Mesendoderm (in vitro differentiated cells): Measurements from ENCODE around the gene BCCIP.

Source experiments
- DNase-seq: peaks from one replicate; pipeline ENCODE4 v3.0.0; 2013
- H2AK5ac ChIP-seq: 2 replicates; pipeline ENCODE4 v1.6.1; 2013; ENCODE audit warnings: low read length, inconsistent platforms
- H2BK120ac ChIP-seq: 2 replicates; pipeline ENCODE4 v1.6.1; 2013; ENCODE audit warnings: low read depth, mild to moderate bottlenecking, low read length, moderate library complexity, mixed read lengths
- H2BK15ac ChIP-seq: replicated peaks from 2 replicates; pipeline ENCODE4 v1.6.1; 2013; ENCODE audit warnings: low read depth, mild to moderate bottlenecking, moderate library complexity
- H2BK5ac ChIP-seq: 2 replicates; pipeline ENCODE4 v1.6.1; 2013; ENCODE audit warnings: low read length, inconsistent platforms
- H3K18ac ChIP-seq: 2 replicates; pipeline ENCODE4 v1.6.1; 2013; ENCODE audit warnings: mild to moderate bottlenecking, low read length, mixed read lengths
- H3K23ac ChIP-seq: one replicate; pipeline ENCODE4 v1.6.1; 2013; ENCODE audit warnings: low read length
- H3K27ac ChIP-seq: 2 replicates; pipeline ENCODE4 v1.5.1; 2013; ENCODE audit warnings: low read depth, mild to moderate bottlenecking, inconsistent platforms, low read length, moderate library complexity
- H3K27me3 ChIP-seq: 2 replicates; pipeline ENCODE4 v1.6.1; 2013; ENCODE audit warnings: low read length, control low read depth, mild to moderate bottlenecking, inconsistent platforms; ENCODE audit not compliant: insufficient read depth, poor library complexity
- H3K36me3 ChIP-seq: 2 replicates; pipeline ENCODE4 v1.6.1; 2013; ENCODE audit warnings: low read length, inconsistent platforms; ENCODE audit not compliant: control insufficient read depth, insufficient read depth
- H3K4ac ChIP-seq: one replicate; pipeline ENCODE4 v1.6.1; 2013; ENCODE audit warnings: low read depth, mild to moderate bottlenecking, low read length, moderate library complexity
- H3K4me1 ChIP-seq: 2 replicates; pipeline ENCODE4 v1.6.1; 2013; ENCODE audit warnings: low read depth, low read length, inconsistent platforms; ENCODE audit not compliant: control insufficient read depth
- H3K4me2 ChIP-seq: 2 replicates; pipeline ENCODE4 v1.6.1; 2013; ENCODE audit warnings: low read length
- H3K4me3 ChIP-seq: 2 replicates; pipeline ENCODE4 v1.5.1; 2013; ENCODE audit warnings: mild to moderate bottlenecking, low read length
- H3K56ac ChIP-seq: one replicate; pipeline ENCODE4 v1.6.1; 2013; ENCODE audit warnings: low read length
- H3K79me1 ChIP-seq: 2 replicates; pipeline ENCODE4 v1.6.1; 2013; ENCODE audit warnings: low read length, inconsistent platforms
- H3K79me2 ChIP-seq: 2 replicates; pipeline ENCODE4 v1.6.1; 2013; ENCODE audit warnings: mild to moderate bottlenecking, low read length; ENCODE audit not compliant: control insufficient read depth, insufficient read depth
- H3K9ac ChIP-seq: 2 replicates; pipeline ENCODE4 v1.6.1; 2013; ENCODE audit warnings: low read length, inconsistent platforms
- H4K5ac ChIP-seq: one replicate; pipeline ENCODE4 v1.6.1; 2013; ENCODE audit warnings: low read length
- H4K8ac ChIP-seq: one replicate; pipeline ENCODE4 v1.6.1; 2013; ENCODE audit warnings: low read depth, mild to moderate bottlenecking, control low read depth, low read length, moderate library complexity
- WGBS: extraction: QIAGEN DNeasy Blood & Tissue Kit; methylation state at CpG from one replicate; pipeline ENCODE4 v1.1.7; 2013; ENCODE audit warnings: low lambda C conversion rate, missing lambda C conversion rate; ENCODE audit not compliant: insufficient coverage; ENCODE audit errors: extremely low coverage; 5-methylcytosine and 5-hydroxymethylcytosine counted together

Gene BCCIP

DNA sequence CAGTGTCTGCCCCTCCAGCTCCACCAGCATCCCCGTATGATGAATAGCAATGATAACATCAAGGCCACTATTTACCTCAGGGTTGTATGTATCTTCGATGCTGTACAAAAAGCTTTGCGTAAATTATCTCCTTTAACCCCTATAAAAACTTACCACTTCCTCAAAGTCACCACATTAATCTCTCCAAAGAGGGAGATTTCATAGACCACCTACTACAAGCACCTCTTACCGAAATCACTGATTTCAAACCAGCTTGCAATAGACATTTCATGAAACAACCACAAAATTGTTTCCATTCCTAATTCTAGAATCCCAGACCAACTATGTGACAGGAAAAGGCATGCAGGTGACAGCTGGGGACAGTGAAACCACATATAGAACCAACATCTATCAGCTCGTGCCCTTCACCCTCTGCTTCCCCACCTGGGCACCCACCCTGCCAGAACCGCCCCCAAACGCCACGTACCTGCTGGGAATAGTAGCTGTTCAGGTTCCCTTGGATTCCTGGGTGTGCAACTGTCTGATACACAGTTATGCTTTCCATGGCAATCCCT, 27.6 kb upstream of the BCCIP start:
- H3K27me3 ChIP-seq = no peaks in the 10 kb centered on the region
- peaks cover 2% of the 10 kb centered on the region for H3K36me3 ChIP-seq
- no peaks in the 10 kb centered on the region for H3K79me2 ChIP-seq
- no peak overlapping the region for H2BK5ac ChIP-seq
- H3K4me2 ChIP-seq = no peak overlapping the region
- H3K9ac ChIP-seq = no peak overlapping the region
- H3K4me1 ChIP-seq = no peaks in the 10 kb centered on the region
- H2AK5ac ChIP-seq = no peak overlapping the region
- H4K8ac ChIP-seq = no peak overlapping the region
- no peak overlapping the region for H3K23ac ChIP-seq
- H3K18ac ChIP-seq = no peak overlapping the region
- DNase-seq = no peak
- no peak overlapping the region for H3K56ac ChIP-seq
- H3K4me3 ChIP-seq = no peak overlapping the region
- no peak overlapping the region for H2BK120ac ChIP-seq
- 100% methylated on average over 1 of the region's 8 CpGs for WGBS
- no peak overlapping the region for H4K5ac ChIP-seq
- no peak overlapping the region for H3K27ac ChIP-seq
- H3K79me1 ChIP-seq = no peaks in the 10 kb centered on the region
- no peak overlapping the region for H3K4ac ChIP-seq
- H2BK15ac ChIP-seq = no peak overlapping the region

DNA sequence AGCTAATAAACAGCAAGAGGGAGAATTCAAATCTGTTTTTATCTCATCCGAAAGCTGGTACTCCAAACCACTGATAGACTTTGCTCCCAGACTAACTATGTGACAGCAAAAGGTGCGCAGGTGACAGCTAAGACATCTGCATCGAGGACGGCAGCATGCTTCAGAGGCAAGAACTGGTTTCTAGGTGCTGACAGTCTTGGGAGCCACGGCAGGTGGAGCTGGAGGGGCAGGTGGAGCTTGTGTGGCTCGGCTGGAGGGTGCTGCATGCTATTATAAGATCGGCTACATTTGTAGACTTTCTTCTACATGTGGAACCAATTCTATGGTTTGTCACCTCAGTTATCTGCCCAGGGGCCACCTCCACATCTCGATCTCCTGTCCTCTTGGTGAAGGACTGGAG, 25.9 kb upstream of the BCCIP start:
- Histone ChIP-seq H3K27ac (no peak overlapping the region), H2BK15ac (no peak overlapping the region), H3K79me1 (no peaks in the 10 kb centered on the region), H4K8ac (no peak overlapping the region), H2BK5ac (no peak overlapping the region), H2BK120ac (no peak overlapping the region), H3K23ac (no peak overlapping the region), H4K5ac (no peak overlapping the region), H3K56ac (no peak overlapping the region), H3K4me3 (no peak overlapping the region), H3K36me3 (peaks cover 2% of the 10 kb centered on the region), H3K27me3 (no peaks in the 10 kb centered on the region), H3K79me2 (no peaks in the 10 kb centered on the region), H3K4me1 (no peaks in the 10 kb centered on the region), H3K4me2 (no peak overlapping the region), H3K9ac (no peak overlapping the region), H3K18ac (no peak overlapping the region), H2AK5ac (no peak overlapping the region), H3K4ac (no peak overlapping the region)
- no CpG with 5 or more reads among the region's 8 CpGs for WGBS
- no peak for DNase-seq

DNA sequence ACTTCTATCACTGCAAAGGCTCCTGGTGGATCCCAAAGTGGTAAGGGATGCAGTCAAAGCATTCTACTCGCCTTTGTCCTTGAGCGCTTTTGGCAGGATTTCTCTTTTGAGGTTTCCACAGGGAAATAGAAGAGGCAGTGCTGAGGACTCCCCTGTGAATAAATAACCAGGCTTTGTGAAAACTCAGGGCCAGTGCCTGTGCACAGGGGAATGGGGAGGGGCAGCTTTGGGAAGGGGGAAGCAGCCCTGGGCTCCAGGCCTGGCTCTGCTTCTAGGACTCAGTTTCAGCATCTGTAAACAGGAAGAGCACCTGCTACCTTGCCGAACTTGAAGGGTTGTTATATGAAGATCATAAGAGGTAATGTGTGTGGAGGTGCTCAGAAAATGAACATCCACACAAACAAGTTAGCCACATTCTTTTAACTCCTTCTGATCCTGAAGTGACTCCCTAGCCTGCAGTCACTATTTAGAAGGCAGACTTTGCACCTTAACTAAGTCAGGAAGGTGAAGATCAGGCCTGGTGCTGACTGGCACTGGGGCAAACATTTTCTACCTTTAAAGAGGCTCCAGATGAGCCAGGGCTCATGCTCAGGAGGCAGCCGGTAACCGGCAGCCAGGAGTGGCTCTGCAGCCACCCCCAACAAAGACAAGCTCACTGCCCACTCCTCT, 25.2 kb upstream of the BCCIP start:
- H2BK5ac ChIP-seq = no peak overlapping the region
- no peak overlapping the region for H3K18ac ChIP-seq
- peaks cover 2% of the 10 kb centered on the region for H3K36me3 ChIP-seq
- H2AK5ac ChIP-seq = no peak overlapping the region
- no peak overlapping the region for H3K23ac ChIP-seq
- H2BK15ac ChIP-seq = no peak overlapping the region
- H3K4ac ChIP-seq = no peak overlapping the region
- H3K9ac ChIP-seq = no peak overlapping the region
- H4K8ac ChIP-seq = no peak overlapping the region
- no peak overlapping the region for H2BK120ac ChIP-seq
- no peaks in the 10 kb centered on the region for H3K4me1 ChIP-seq
- no peak for DNase-seq
- no peaks in the 10 kb centered on the region for H3K27me3 ChIP-seq
- H3K4me3 ChIP-seq = no peak overlapping the region
- H3K79me2 ChIP-seq = no peaks in the 10 kb centered on the region
- no CpG with 5 or more reads among the region's 5 CpGs for WGBS
- H3K79me1 ChIP-seq = no peaks in the 10 kb centered on the region
- no peak overlapping the region for H3K27ac ChIP-seq
- H3K56ac ChIP-seq = no peak overlapping the region
- H3K4me2 ChIP-seq = no peak overlapping the region
- H4K5ac ChIP-seq = no peak overlapping the region

DNA sequence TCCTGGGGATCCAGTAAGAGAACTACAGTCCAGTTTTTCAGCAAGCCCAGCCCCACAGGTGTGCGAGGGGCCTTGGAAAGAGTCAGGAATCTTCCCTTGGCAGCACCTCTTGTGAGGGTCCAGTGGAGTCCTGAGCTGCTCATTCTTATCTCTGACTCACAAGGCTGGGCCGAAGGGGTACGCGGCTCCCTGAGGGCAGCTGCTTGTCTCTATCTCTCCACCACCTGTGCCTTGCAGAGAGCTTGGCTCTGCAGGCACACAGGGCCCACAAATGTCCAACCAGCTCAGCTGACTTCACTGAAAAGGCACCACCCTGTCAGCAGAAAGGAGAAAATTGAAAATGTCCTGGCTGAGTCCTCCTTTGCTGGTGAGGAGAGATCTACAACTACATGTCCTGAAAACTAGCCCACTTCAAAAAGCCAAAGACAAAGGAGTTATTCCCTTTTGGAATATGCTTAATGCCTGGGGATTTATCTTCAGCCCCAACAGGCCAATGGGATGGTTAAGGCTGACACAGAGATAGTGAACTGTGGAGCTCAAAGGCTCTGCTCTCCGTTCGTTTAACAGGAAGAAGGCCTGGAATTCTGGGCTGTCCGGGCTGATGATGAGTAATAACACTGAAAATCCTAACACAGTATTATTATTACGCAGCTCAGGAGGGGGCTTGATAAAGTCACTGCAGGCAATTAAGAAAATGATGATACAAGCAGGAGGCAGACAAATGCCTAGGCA, 23.7 kb upstream of the BCCIP start:
- Histone ChIP-seq H3K18ac (no peak overlapping the region), H3K79me2 (no peaks in the 10 kb centered on the region), H3K23ac (no peak overlapping the region), H3K56ac (no peak overlapping the region), H4K8ac (no peak overlapping the region), H3K79me1 (no peaks in the 10 kb centered on the region), H3K36me3 (no peaks in the 10 kb centered on the region), H2AK5ac (no peak overlapping the region), H3K27me3 (no peaks in the 10 kb centered on the region), H3K4me1 (no peaks in the 10 kb centered on the region), H3K4me3 (no peak overlapping the region), H4K5ac (no peak overlapping the region), H2BK120ac (no peak overlapping the region), H3K27ac (no peak overlapping the region), H2BK5ac (no peak overlapping the region), H3K4ac (no peak overlapping the region), H2BK15ac (no peak overlapping the region), H3K4me2 (no peak overlapping the region), H3K9ac (no peak overlapping the region)
- DNase-seq = no peak
- WGBS = no CpG with 5 or more reads among the region's 8 CpGs

DNA sequence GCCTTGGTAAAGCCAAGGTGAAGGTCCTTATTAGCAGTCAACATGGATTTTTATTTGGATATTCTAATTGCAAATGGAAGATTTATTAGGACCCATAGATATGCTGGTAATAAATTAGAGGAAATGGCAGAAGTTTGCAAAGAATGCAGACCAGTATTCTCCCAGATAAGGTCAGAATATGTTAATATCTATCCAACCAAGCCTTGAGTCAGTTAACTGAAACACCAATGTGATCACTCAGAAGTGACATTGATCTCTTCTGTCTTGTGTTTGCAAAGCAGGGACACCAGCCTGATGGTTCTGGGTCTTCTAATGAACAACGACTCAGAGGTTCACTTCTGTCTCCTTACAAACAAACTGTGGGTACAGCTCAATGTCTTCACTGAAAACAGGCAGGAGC, 21.8 kb upstream of the BCCIP start:
- H3K27me3 ChIP-seq = no peaks in the 10 kb centered on the region
- no peak overlapping the region for H3K9ac ChIP-seq
- H3K4ac ChIP-seq = no peak overlapping the region
- DNase-seq = no peak
- H2BK5ac ChIP-seq = no peak overlapping the region
- no peak overlapping the region for H3K56ac ChIP-seq
- H3K23ac ChIP-seq = no peak overlapping the region
- no peaks in the 10 kb centered on the region for H3K36me3 ChIP-seq
- no peaks in the 10 kb centered on the region for H3K79me1 ChIP-seq
- no CpG with 5 or more reads among the region's 1 CpG for WGBS
- H4K5ac ChIP-seq = no peak overlapping the region
- no peak overlapping the region for H4K8ac ChIP-seq
- no peak overlapping the region for H3K18ac ChIP-seq
- no peak overlapping the region for H3K4me3 ChIP-seq
- H3K27ac ChIP-seq = no peak overlapping the region
- H2BK120ac ChIP-seq = no peak overlapping the region
- no peak overlapping the region for H3K4me2 ChIP-seq
- H3K4me1 ChIP-seq = no peaks in the 10 kb centered on the region
- H2BK15ac ChIP-seq = no peak overlapping the region
- H2AK5ac ChIP-seq = no peak overlapping the region
- no peaks in the 10 kb centered on the region for H3K79me2 ChIP-seq
